ENCODE data around the gene NPHP1. TPM values are rescaled to one million over a fixed set of nuclear protein-coding genes. Genes with fewer than 3 reads are reported as not detected.
A peak's percentile ranks its signal among the peaks of the same experiment; 100 is the strongest.

NPHP1 gene
- total and polyA plus RNA-seq, 10 donors: 1.2 to 4.6 (median 2.6) TPM

DNA sequence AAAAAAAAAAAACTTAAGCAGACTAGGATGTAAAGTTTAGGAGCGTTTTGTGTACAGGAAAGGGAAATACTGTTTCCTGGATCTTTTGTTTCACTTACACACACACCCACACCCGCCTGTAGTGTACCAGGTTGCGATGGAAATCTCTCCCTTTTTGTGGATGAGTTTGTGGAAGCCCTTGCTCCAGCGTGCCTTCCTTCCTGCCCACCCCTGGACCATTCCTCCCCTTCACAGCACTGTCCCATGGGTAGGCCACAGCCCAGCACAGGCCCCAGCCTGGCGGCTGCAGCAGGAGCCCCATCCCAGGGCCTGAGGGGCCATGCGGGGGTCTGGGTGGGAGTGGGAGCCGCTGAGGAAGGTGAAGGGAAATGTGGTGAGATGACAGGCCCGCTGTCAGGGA, 104.3 kb downstream of the NPHP1 start:
- H3K4me1 ChIP-seq: peaks cover 8 to 43% (median 24%) of the 10 kb centered on the region in 6 donors
- DNase-seq: no peak
- H3K27me3 ChIP-seq (replicated peaks in 1 of 7): peaks cover 0 to 9% (median 0%) of the 10 kb centered on the region in 7 donors
- WGBS, 5 donors: 32 to 63% (median 52%) methylated on average over 6 to 8 of the region's 8 CpGs
- no peaks in the 10 kb centered on the region for H3K36me3 ChIP-seq
- no peak overlapping the region for H3K4me3 ChIP-seq
- TF ChIP-seq POLR2A (IDR thresholded peaks at IDR 0.05) (no peak), POLR2AphosphoS5 (IDR thresholded peaks at IDR 0.05) (peak in 1 of 3 donors; percentile 22)
- intact Hi-C loops (cut with DNase I; ENCODE audit: low total_unique reads): no loop called here
- H3K27ac ChIP-seq: peak overlapping the region; percentile 42 to 89 (median 86)
- no peaks in the 10 kb centered on the region for H3K9me3 ChIP-seq

DNA sequence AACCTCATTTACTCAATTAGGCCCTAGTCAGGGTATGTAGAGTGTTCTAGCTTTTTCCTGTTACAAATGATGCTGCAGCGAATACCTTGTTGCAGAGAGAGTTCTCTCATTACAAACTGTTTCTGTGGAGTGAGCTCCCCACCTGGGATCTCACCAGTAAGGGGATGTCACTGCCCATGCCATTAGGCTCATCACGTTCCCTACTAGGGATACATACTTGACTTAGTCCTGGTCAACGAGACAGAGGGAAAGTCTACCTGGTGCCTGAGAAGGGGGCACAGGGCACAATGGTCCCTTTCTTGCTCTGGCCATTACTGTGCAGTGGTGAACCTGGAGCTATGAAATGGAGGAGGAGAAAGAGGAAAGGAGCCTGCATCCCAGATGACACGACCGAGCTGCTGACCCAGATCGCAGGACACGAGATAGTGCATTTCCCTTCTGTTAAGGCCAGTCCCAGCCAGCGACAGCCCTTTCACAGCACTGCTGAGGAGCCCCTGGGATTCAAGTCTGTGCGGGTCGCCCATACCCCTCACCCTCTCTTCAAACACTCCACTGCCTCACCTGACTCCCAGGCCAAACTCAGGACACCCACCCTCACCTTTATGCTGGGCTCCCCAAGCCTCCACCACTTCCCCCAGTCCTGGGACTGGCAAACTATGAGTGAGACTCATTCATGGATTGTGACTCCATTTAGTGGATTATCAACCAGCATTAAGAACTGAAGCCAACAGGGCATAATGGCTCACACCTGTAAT, 105.2 kb downstream of the NPHP1 start:
- Histone ChIP-seq H3K4me1 (peaks cover 8 to 37% (median 24%) of the 10 kb centered on the region in 6 donors), H3K27me3 (replicated peaks in 1 of 7) (peaks cover 0 to 3% (median 0%) of the 10 kb centered on the region in 7 donors)
- intact Hi-C loops (cut with DNase I; ENCODE audit: low total_unique reads): no loop called here

DNA sequence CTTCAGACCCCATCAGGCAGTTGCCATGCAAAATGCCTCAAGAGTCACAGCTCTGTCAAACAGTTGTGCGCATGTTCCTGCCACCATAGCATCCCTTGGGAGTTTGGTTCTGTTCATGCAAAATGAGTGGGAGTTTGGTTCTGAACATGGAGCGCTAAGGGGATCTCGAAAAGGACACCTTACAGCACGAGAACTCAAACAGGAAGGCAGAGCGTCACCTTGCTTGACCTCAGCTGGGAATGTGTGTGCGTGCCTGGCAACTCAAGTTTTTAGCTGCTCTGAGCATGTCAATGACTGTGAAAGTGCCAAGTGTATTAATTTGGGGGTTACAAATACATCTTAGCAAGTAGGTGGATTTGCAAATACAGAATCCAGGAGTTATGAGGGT, 105.8 kb downstream of the NPHP1 start:
- Histone ChIP-seq H3K27me3 (replicated peaks in 1 of 7) (no peaks in the 10 kb centered on the region), H3K27ac (no peak overlapping the region), H3K36me3 (no peaks in the 10 kb centered on the region), H3K4me3 (no peak overlapping the region), H3K4me1 (peaks cover 8 to 37% (median 24%) of the 10 kb centered on the region in 6 donors), H3K9me3 (no peaks in the 10 kb centered on the region)
- 59 to 83% (median 78%) methylated on average over 6 of the region's 6 CpGs for WGBS, 5 donors
- intact Hi-C loops (cut with DNase I; ENCODE audit: low total_unique reads): no loop called here
- TF ChIP-seq POLR2AphosphoS5 (IDR thresholded peaks at IDR 0.05): no peak
- TF ChIP-seq, protein P1, sequence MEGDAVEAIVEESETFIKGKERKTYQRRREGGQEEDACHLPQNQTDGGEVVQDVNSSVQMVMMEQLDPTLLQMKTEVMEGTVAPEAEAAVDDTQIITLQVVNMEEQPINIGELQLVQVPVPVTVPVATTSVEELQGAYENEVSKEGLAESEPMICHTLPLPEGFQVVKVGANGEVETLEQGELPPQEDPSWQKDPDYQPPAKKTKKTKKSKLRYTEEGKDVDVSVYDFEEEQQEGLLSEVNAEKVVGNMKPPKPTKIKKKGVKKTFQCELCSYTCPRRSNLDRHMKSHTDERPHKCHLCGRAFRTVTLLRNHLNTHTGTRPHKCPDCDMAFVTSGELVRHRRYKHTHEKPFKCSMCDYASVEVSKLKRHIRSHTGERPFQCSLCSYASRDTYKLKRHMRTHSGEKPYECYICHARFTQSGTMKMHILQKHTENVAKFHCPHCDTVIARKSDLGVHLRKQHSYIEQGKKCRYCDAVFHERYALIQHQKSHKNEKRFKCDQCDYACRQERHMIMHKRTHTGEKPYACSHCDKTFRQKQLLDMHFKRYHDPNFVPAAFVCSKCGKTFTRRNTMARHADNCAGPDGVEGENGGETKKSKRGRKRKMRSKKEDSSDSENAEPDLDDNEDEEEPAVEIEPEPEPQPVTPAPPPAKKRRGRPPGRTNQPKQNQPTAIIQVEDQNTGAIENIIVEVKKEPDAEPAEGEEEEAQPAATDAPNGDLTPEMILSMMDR (IDR thresholded peaks at IDR 0.05 in 8 of 11, conservative IDR thresholded peaks at IDR 0.05 in 3 of 11): no peak
- no peak for TF ChIP-seq POLR2A (IDR thresholded peaks at IDR 0.05)
- no peak for DNase-seq

More for the DNA sequence above, 105.2 kb downstream of the NPHP1 start:
- peak overlapping the region; percentile 21 to 89 (median 86) for H3K27ac ChIP-seq
- DNase-seq: no peak
- no peak overlapping the region for H3K4me3 ChIP-seq
- no peaks in the 10 kb centered on the region for H3K9me3 ChIP-seq
- TF ChIP-seq POLR2A (IDR thresholded peaks at IDR 0.05) (no peak), POLR2AphosphoS5 (IDR thresholded peaks at IDR 0.05) (no peak)
- TF ChIP-seq, protein P1 (IDR thresholded peaks at IDR 0.05 in 8 of 11, conservative IDR thresholded peaks at IDR 0.05 in 3 of 11): no peak
- 72 to 87% (median 79%) methylated on average over 8 to 10 of the region's 10 CpGs for WGBS, 5 donors
- H3K36me3 ChIP-seq: no peaks in the 10 kb centered on the region

DNA sequence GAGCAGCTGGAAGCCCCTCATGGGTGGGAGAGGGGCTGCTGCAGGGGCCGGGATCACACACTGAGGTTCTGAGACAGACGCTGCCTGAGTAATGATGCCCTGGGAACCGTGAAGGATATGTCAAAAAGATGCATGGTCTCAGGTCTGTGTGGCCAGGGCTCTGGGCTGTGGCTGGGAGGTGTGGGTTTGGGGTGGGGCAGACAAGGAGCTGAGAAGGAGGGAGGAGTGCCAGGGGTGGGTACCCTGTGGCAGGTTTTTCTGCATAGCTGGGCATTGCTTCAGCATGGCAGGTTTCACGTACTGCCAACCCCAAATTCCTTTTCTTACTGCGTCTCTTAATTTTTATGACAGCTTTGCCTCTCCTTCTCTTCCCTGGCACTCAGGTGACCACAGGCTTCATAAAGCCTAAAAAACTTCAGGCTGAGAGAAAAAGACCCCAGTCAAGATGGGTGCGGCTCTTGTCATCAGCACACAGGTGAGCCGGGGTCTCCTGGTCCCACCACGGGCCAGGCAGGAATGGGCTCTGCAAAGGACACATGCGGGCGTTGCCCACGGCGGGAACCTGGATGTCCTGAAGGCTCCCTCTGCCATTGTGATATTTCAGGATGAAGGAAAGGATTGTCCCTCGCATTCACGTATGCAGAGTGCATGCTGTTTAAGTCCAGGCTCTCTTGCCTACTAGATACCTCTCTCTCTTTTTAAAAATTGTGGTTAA, 107.2 kb downstream of the NPHP1 start:
- H3K9me3 ChIP-seq: no peaks in the 10 kb centered on the region
- no peak overlapping the region for H3K4me3 ChIP-seq
- no peaks in the 10 kb centered on the region for H3K36me3 ChIP-seq
- 84 to 93% (median 89%) methylated on average over 14 of the region's 14 CpGs for WGBS, 5 donors
- intact Hi-C loops (cut with DNase I; ENCODE audit: low total_unique reads): no loop called here
- no peak for DNase-seq
- H3K27me3 ChIP-seq (replicated peaks in 1 of 7): no peaks in the 10 kb centered on the region
- TF ChIP-seq POLR2AphosphoS5 (IDR thresholded peaks at IDR 0.05) (no peak), POLR2A (IDR thresholded peaks at IDR 0.05) (no peak)
- TF ChIP-seq, protein P1 (IDR thresholded peaks at IDR 0.05 in 8 of 11, conservative IDR thresholded peaks at IDR 0.05 in 3 of 11): no peak
- no peak overlapping the region for H3K27ac ChIP-seq
- H3K4me1 ChIP-seq: peaks cover 8 to 33% (median 22%) of the 10 kb centered on the region in 6 donors
